CD4-positive, CD25-positive, alpha-beta regulatory T cell (primary cell): ENCODE results near the gene TMEM178B. TPM values are rescaled to one million over a fixed set of nuclear protein-coding genes. Genes with fewer than 3 reads are reported as not detected.
"Not testable (repeated sequence)": the region's sequence is repeated elsewhere in the genome, so short reads cannot be mapped to it uniquely, and the experiment has no call there.

ENCODE experiments used
- ATAC-seq, 2 donors: fragments of 150-1000 bp; cut with Tn5 transposase; one replicate each; pipeline ENCODE4 v1.10.0; 2021; ENCODE audit warnings: low read depth in 2 of 2, moderate number of reproducible peaks in 2 of 2, moderate library complexity in 1 of 2
- DNase-seq, 3 donors: peaks; one replicate each; pipeline versions ENCODE4 v3.0.0 to v3.0.0-alpha.2; 2012 to 2022; ENCODE audit warnings: mixed read lengths in 1 of 3
- H3K27ac ChIP-seq: one replicate; pipeline ENCODE4 v1.7.0; 2013; ENCODE audit warnings: mild to moderate bottlenecking, low read length; ENCODE audit not compliant: insufficient read depth, poor library complexity, severe bottlenecking
- H3K27me3 ChIP-seq: one replicate; pipeline ENCODE4 v1.7.0; 2013; ENCODE audit warnings: low read length; ENCODE audit not compliant: control insufficient read depth, insufficient read depth
- H3K36me3 ChIP-seq: one replicate; pipeline ENCODE4 v1.7.0; 2013; ENCODE audit warnings: mild to moderate bottlenecking, low read length, moderate library complexity; ENCODE audit not compliant: control insufficient read depth, insufficient read depth
- H3K4me1 ChIP-seq: 2 replicates; pipeline ENCODE4 v1.7.0; 2013; ENCODE audit warnings: mild to moderate bottlenecking, low read length; ENCODE audit not compliant: insufficient read depth, control insufficient read depth, poor library complexity, severe bottlenecking
- H3K4me3 ChIP-seq: one replicate; pipeline ENCODE4 v1.7.0; 2013; ENCODE audit warnings: low read depth, mild to moderate bottlenecking, low read length, moderate library complexity
- H3K9me3 ChIP-seq, 2 experiments: 1 replicate in 1 of 2; 2 replicates in 1 of 2; pipeline ENCODE4 v1.7.0; 2013; ENCODE audit warnings: low read length in 2 of 2, mild to moderate bottlenecking in 1 of 2, moderate library complexity in 1 of 2; ENCODE audit not compliant: control insufficient read depth in 2 of 2
- H3K27ac Mint-ChIP-seq, 3 donors: one replicate each; pipeline ENCODE4 v1.8.0; 2020 to 2022; ENCODE audit warnings: mild to moderate bottlenecking in 3 of 3, mixed read lengths in 3 of 3, moderate library complexity in 2 of 3
- H3K27me3 Mint-ChIP-seq: one replicate; pipeline ENCODE4 v1.8.0; 2022; ENCODE audit warnings: mild to moderate bottlenecking, mixed read lengths
- H3K36me3 Mint-ChIP-seq: one replicate; pipeline ENCODE4 v1.8.0; 2020; ENCODE audit warnings: mixed read lengths
- H3K4me1 Mint-ChIP-seq, 4 donors: one replicate each; pipeline ENCODE4 v1.8.0; 2020 to 2022; ENCODE audit warnings: mixed read lengths in 4 of 4, mild to moderate bottlenecking in 1 of 4
- H3K4me3 Mint-ChIP-seq, 4 donors: one replicate each; pipeline ENCODE4 v1.8.0; 2020 to 2022; ENCODE audit warnings: mild to moderate bottlenecking in 4 of 4, mixed read lengths in 4 of 4, moderate library complexity in 3 of 4
- H3K9me3 Mint-ChIP-seq, 7 donors: one replicate each; pipeline ENCODE4 v1.8.0; 2020 to 2022; ENCODE audit warnings: mixed read lengths in 7 of 7, mild to moderate bottlenecking in 3 of 7, moderate library complexity in 2 of 7
- polyA plus RNA-seq, 4 donors: library from polyadenylated mRNA; unstranded; fragments of 300-500 nt; fragmentation: Illumina TruSeq; gene quantifications; one replicate each; pipeline ENCODE4 v1.2.3, GENCODE V29; 2021
- total RNA-seq: library from RNA; stranded (reverse); gene quantifications from one replicate; pipeline ENCODE4 v1.2.3, GENCODE V29; 2022

TMEM178B gene
- total RNA-seq (0.10 TPM), polyA plus RNA-seq (not detected)

DNA sequence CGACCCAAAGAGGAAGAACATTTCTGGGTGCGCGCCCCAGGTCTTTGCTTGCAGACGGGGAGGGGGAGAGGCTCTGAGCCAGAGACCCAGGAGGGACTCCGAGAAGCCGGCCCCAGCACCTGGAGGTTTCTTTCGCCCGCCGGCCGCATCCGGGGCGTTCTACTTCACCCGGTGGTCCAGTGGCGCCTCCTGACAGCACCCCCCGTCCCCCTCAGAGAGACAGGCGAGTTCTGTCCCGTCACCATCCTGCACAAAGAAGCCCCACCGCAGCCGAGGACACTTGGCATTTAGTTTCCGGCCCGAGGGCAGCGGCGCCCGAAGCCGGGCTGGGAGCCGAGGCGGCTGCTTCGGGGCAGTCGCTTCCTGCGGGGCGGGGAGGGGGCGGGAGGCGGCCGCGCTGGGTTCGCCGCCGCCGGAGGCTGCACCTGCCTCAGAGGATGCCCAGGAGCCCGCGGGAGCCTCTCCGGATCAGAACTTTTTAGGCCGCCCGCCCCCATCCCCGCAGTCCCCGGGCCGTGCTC, at the start of gene TMEM178B:
TSS of gene TMEM178B (plus strand) at position 424 of the 521 bp plus-strand sequence.
- peak in 1 of 2 donors; percentile 7 for ATAC-seq
- Mint-ChIP-seq H3K27me3 (peaks cover 42% of the 10 kb centered on the region), H3K4me3 (peak within 1 kb of the TSS; percentile 20 to 88 (median 78)), H3K27ac (no peak within 1 kb of the TSS), H3K36me3 (no peaks in the 10 kb centered on the region), H3K4me1 (peaks cover 0 to 26% (median 11%) of the 10 kb centered on the region in 4 donors), H3K9me3 (peaks cover 0 to 2% (median 0%) of the 10 kb centered on the region in 7 donors)
- Histone ChIP-seq H3K27me3 (peaks cover 46% of the 10 kb centered on the region), H3K4me3 (peak within 1 kb of the TSS; percentile 37), H3K4me1 (peaks cover 26% of the 10 kb centered on the region), H3K9me3 (no peaks in the 10 kb centered on the region), H3K27ac (no peak within 1 kb of the TSS), H3K36me3 (no peaks in the 10 kb centered on the region)
- DNase-seq = peak in 1 of 3 donors; percentile 37

DNA sequence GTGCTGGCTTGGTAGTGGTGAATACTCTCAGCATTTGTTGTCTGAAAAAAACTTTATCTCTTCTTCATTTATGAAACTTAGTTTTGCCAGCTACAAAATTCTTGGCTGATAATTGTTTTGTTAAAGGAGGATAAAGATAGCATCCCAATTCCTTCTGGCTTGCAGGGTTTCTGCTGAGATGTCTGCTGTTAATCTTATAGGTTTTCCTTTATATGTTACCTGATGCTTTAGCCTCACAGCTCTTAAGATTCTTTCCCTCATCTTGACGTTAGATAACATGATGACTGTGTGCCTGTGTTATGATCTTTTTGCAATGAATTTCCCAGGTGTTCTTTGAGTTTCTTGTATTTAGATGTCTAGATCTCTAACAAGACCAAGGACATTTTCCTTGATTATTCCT, 49.2 kb upstream of the TMEM178B start:
- Histone ChIP-seq H3K4me3 (no peak overlapping the region), H3K9me3 (peaks cover 7 to 15% of the 10 kb centered on the region in 2 experiments), H3K27me3 (peaks cover 5% of the 10 kb centered on the region), H3K27ac (no peak overlapping the region), H3K36me3 (no peaks in the 10 kb centered on the region), H3K4me1 (no peaks in the 10 kb centered on the region)
- no peak for DNase-seq
- H3K27ac Mint-ChIP-seq = peak overlapping the region in 1 of 3 donors; percentile 49
- H3K9me3 Mint-ChIP-seq = peaks cover 2 to 17% (median 11%) of the 10 kb centered on the region in 7 donors
- peaks cover 10% of the 10 kb centered on the region for H3K36me3 Mint-ChIP-seq
- H3K4me3 Mint-ChIP-seq = no peak overlapping the region
- peaks cover 22% of the 10 kb centered on the region for H3K27me3 Mint-ChIP-seq
- H3K4me1 Mint-ChIP-seq = peaks cover 12 to 22% (median 13%) of the 10 kb centered on the region in 4 donors
- ATAC-seq = no peak

DNA sequence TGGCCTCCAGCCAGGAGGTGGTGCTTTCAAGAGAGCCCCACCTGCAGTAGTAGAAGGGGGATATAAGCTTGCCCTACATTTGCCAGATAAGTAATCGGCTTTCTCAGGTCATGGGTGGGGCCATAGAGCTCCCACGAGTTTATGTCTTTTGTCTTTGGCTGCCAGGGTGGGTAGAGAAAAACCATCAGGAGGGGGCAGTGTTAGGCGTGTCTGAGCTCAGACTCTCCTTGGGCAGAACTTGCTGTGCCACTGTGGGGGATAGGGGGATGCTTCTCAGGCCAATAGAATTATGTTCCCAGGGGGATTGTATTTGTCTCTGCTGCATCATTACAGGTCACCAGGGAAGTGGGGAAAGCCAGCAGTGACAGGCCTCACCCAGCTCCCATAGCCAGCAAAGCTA, 46.8 kb upstream of the TMEM178B start:
- Mint-ChIP-seq H3K4me3 (peak overlapping the region in 1 of 4 donors; percentile 64), H3K9me3 (peaks cover 2 to 17% (median 11%) of the 10 kb centered on the region in 7 donors), H3K27me3 (peaks cover 26% of the 10 kb centered on the region), H3K4me1 (peaks cover 12 to 22% (median 13%) of the 10 kb centered on the region in 4 donors), H3K27ac (no peak overlapping the region), H3K36me3 (peaks cover 10% of the 10 kb centered on the region)
- Histone ChIP-seq H3K4me3 (no peak overlapping the region), H3K27me3 (peaks cover 4% of the 10 kb centered on the region), H3K4me1 (no peaks in the 10 kb centered on the region), H3K27ac (no peak overlapping the region), H3K36me3 (no peaks in the 10 kb centered on the region), H3K9me3 (peaks cover 7 to 15% of the 10 kb centered on the region in 2 experiments)
- DNase-seq (no peak), ATAC-seq (no peak)

DNA sequence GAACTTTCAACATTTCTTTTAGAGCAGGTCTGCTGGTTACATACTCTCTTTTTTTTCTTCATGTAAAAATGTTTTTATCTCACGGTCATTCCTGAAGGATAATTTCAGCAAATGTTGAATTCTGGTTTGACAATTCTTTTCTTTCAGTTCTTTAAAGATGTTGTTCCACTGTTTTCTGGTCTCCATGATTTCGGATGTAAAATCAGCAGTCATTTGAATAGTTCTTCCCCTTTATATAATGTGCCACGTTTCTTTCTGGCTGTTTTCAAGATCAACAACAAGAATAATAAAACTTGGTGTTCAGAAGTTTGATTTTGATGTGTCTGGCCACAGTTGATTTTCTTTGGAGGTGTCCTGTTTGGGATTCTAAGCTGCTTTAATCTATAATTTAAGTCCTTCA, 45.1 kb upstream of the TMEM178B start:
- Mint-ChIP-seq H3K36me3 (peaks cover 10% of the 10 kb centered on the region), H3K9me3 (peaks cover 2 to 17% (median 9%) of the 10 kb centered on the region in 7 donors), H3K4me3 (no peak overlapping the region), H3K27me3 (peaks cover 18% of the 10 kb centered on the region), H3K27ac (no peak overlapping the region), H3K4me1 (peaks cover under 1 to 9% (median 5%) of the 10 kb centered on the region in 4 donors)
- H3K27ac ChIP-seq = no peak overlapping the region
- no peaks in the 10 kb centered on the region for H3K4me1 ChIP-seq
- no peaks in the 10 kb centered on the region for H3K36me3 ChIP-seq
- peaks cover 7 to 15% of the 10 kb centered on the region in 2 experiments for H3K9me3 ChIP-seq
- H3K27me3 ChIP-seq = peaks cover 4% of the 10 kb centered on the region
- no peak overlapping the region for H3K4me3 ChIP-seq
- ATAC-seq (no peak), DNase-seq (no peak)

DNA sequence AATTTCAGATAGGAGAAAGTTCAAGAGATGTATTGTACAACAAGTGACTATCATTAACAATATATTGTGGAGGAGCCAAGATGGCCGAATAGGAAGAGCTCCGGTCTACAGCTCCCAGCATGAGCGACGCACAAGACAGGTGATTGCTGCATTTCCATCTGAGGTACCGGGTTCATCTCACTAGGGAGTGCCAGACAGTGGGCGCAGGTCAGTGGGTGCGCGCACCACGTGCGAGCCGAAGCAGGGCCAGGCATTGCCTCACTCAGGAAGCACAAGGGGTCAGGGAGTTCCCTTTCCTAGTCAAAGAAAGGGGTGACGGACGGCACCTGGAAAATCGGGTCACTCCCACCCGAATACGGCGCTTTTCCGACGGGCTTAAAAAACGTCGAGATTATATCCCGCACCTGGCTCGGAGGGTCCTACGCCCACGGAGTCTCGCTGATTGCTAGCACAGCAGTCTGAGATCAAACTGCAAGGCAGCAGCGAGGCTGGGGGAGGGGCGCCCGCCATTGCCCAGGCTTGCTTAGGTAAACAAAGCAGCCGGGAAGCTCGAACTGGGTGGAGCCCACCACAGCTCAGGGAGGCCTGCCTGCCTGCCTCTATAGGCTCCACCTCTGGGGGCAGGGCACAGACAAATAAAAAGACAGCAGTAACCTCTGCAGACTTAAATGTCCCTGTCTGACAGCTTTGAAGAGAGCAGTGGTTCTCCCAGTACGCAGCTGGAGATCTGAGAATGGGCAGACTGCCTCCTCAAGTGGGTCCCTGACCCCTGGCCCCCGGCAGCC, 41.1 kb upstream of the TMEM178B start:
- H3K27me3 Mint-ChIP-seq = peaks cover 19% of the 10 kb centered on the region
- not testable (repeated sequence) for H3K36me3 ChIP-seq, H3K27ac ChIP-seq, H3K4me1 Mint-ChIP-seq, H3K4me3 Mint-ChIP-seq, H3K27ac Mint-ChIP-seq, H3K9me3 ChIP-seq, H3K27me3 ChIP-seq, DNase-seq, ATAC-seq, H3K36me3 Mint-ChIP-seq, H3K9me3 Mint-ChIP-seq, H3K4me1 ChIP-seq, H3K4me3 ChIP-seq

DNA sequence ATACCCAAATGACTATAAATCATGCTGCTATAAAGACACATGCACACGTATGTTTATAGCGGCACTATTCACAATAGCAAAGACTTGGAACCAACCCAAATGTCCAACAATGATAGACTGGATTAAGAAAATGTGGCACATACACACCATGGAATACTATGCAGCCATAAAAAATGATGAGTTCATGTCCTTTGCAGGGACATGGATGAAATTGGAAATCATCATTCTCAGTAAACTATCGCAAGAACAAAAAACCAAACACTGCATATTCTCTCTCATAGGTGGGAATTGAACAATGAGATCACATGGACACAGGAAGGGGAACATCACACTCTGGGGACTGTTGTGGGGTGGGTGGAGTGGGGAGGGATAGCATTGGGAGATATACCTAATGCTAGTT, 35.8 kb upstream of the TMEM178B start:
- H3K4me1 Mint-ChIP-seq, H3K4me1 ChIP-seq, H3K4me3 Mint-ChIP-seq, H3K9me3 Mint-ChIP-seq, H3K27ac Mint-ChIP-seq, H3K9me3 ChIP-seq, DNase-seq, H3K36me3 ChIP-seq, H3K27ac ChIP-seq, H3K4me3 ChIP-seq, H3K36me3 Mint-ChIP-seq, H3K27me3 ChIP-seq, ATAC-seq: not testable (repeated sequence)
- peaks cover 15% of the 10 kb centered on the region for H3K27me3 Mint-ChIP-seq

DNA sequence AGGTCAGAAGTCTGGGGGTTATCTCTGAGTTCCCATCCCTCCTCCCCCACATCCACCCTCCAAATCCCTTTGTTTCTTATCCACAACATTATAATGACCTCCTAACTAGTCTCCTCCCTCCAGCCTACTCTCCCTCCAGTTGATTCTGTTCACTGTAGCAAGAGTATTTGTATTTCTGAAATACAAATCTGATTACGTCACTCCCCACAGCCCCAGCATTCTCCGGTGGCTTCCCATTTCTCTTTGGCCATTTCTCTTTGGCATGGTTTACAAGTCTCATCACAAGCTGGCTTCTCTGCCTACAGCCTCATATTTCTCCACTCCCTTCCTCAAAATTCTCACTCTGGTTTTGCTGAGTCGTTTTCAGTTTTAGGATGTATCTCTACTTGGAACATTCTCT, 34.5 kb upstream of the TMEM178B start:
- ATAC-seq = no peak

More for the DNA sequence above, 34.5 kb upstream of the TMEM178B start:
- Mint-ChIP-seq H3K9me3 (peaks cover 0 to 3% (median 1%) of the 10 kb centered on the region in 7 donors), H3K4me3 (no peak overlapping the region), H3K4me1 (no peaks in the 10 kb centered on the region), H3K36me3 (no peaks in the 10 kb centered on the region), H3K27ac (no peak overlapping the region), H3K27me3 (peaks cover 19% of the 10 kb centered on the region)
- no peak overlapping the region for H3K27ac ChIP-seq
- H3K27me3 ChIP-seq = peaks cover 3% of the 10 kb centered on the region
- no peaks in the 10 kb centered on the region for H3K36me3 ChIP-seq
- H3K4me1 ChIP-seq = no peaks in the 10 kb centered on the region
- H3K9me3 ChIP-seq = no peaks in the 10 kb centered on the region
- no peak for DNase-seq
- no peak overlapping the region for H3K4me3 ChIP-seq
